GM18520 (cell line): ENCODE measurements around the gene TXLNB.
"Not testable (repeated sequence)": the region's sequence is repeated elsewhere in the genome, so short reads cannot be mapped to it uniquely, and the experiment has no call there.

Source experiments
- ATAC-seq: cut with Tn5 transposase; IDR thresholded peaks from one replicate; pipeline ENCODE4 v1.9.1; 2021; ENCODE audit not compliant: unreplicated experiment

The TXLNB gene

DNA sequence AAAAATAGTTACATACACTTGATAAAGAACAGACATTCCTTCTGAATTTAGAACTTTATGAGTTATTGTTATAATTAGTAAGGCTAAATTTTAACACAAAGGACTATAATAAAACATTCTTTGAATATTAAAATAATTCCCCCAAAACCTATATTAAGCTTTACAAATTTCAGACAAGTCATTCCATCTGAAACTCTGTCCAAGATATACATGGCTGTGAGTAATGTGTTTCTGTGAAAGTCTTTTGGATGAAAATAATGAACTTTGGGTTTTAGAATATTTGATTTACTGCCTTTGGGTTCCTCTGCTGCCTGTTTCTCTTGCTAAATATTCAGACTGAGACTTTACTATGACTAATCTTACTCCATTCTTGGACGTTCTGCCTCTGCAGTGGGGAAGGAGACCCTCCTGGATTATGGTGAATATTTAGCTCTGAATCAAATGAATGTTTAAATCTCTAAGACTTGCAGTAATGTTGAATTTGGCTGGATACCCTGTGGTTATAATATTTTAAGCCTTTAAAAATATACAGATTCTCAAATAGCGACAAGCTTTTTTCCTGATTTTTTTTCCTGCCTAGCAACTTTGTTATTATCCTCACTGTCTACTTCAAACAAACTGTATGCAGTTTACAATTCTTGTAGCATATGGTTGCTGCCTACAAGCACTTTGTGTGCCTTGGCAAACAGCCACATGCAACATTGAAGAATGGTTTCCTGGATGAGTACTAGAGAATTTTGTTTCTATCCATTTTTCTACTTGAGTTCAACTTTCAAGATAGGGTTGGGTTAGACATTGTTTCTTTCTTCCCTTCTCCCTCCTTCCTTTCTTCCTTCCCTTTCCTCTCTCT is 51.4 kb downstream of the TXLNB start:
- no peak for ATAC-seq

- no peak for ATAC-seq
Measured at GRCh38 chr6:139239064-139239463, 52.7 kb downstream of the TXLNB start.

DNA sequence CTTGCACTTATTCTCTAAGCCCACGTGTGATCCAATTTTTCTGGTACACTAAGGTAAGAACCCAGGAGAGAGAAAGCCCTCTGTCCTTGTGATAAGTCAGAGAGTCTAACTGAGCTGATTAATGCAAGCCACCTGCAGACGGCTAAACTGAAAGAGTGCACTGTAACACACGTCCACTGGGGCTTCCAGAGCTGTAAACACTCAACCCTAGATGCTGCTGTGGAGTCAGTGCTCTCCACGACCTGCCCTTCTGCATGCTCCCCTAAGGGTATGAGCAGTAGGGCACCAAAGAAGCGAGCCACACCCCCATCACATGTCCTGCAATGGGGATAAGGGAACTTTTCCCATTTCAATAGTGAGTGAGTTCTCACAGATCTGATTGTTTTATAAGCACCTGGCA is 55.7 kb downstream of the TXLNB start:
- ATAC-seq = no peak

- no peak for ATAC-seq
Measured at GRCh38 chr6:139235661-139236060, 56.1 kb downstream of the TXLNB start.

DNA sequence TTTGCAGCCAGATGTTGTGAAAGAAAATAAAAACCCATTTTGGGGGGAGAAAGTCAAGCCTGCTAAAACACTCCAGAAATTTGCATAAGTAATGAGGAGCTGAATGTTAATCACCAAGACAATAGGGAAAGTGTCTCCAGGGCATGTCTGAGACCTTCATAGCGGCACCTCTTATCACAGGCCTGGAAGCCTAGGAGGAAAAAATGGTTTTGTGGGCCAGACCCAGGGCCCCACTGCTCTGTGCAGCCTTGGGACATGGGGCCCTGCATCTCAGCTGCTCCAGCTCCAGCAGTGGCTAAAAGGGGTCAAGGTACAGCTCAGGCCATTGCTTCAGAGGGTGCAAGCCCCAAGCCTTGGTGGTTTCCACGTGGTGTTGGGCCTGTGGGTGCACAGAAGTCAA is 57.6 kb downstream of the TXLNB start:
- ATAC-seq = not testable (repeated sequence)

DNA sequence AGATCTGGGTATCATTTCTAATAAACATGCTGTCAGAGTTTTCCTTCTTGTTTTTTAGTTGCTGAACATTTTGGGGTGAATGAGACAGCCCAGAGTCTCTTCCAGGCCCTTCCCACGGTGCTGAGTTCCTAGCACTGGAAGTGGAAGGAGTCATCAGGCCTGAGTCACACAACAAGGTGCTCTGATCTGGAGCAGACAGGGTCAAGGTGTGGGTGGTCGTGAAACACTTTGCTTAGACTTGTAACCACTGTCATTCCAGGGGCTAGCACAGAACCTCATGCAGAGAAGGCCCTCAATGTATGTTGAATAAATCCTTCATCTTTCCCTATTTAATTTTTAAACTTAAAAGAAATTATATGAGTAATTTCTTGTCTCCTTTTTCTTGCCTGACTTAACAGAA is 60.6 kb downstream of the TXLNB start:
- no peak for ATAC-seq

- no peak for ATAC-seq
Measured at GRCh38 chr6:139230391-139230840, 61.4 kb downstream of the TXLNB start.

- ATAC-seq = not testable (repeated sequence)
Measured at GRCh38 chr6:139228387-139228786, 63.4 kb downstream of the TXLNB start.

GRCh38 chr6:139219746-139220145 is 72.1 kb downstream of the TXLNB start:
- no peak for ATAC-seq

DNA sequence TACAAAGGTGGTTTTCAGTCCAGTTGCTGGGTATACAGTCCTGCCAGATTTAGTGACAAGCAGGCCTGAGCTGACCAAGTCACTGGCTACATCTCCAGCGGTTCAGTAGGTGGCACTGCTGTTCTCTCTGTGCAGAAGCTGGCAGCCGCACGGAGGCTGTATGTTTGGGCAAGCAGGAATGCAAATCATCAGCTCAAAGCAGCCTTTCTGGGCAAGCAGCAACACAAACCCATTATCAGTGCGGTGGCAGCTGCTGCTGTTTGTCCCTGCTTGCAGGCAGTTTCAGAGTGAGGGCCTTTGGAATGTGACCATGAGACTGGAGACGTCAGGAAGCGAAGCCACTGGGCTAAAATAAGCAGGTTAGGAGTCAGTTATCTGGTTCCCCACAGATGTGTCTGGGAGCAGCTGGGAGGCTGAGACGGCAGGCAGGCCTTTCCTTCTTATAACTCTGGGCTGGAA is 72.5 kb downstream of the TXLNB start:
- peak; percentile 100 for ATAC-seq

- not testable (repeated sequence) for ATAC-seq
Measured at GRCh38 chr6:139212460-139212859, 79.3 kb downstream of the TXLNB start.

DNA sequence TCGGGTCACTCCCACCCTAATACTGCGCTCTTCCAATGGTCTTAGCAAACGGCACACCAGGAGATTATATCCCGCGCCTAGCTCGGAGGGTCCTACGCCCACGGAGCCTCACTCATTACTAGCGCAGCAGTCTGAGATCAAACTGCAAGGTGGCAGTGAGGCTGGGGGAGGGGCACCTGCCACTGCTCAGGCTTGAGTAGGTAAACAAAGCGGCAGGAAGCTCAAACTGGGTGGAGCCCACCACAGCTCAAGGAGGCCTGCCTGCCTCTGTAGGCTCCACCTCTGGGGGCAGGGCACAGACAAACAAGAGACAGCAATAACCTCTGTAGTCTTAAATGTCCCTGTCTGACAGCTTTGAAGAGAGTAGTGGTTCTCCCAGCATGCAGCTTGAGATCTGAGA is 81.0 kb downstream of the TXLNB start:
- not testable (repeated sequence) for ATAC-seq

DNA sequence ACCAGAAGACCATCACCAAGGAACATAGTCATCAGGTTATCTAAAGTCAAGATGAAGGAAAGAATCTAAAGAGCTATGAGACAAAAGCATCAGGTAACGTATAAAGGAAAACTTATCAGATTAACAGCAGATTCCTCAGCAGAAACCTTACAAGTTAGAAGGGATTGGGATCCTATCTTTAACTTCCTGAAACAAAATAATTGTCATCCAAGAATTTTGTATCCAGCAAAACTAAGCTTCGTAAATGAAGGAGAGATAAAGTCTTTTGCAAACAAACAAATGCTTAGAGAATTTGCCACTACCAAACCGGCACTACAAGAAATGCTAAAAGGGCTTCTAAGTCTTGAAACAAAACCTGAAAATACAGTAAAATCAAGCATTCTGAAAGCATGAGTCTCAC is 86.0 kb downstream of the TXLNB start:
- no peak for ATAC-seq

DNA sequence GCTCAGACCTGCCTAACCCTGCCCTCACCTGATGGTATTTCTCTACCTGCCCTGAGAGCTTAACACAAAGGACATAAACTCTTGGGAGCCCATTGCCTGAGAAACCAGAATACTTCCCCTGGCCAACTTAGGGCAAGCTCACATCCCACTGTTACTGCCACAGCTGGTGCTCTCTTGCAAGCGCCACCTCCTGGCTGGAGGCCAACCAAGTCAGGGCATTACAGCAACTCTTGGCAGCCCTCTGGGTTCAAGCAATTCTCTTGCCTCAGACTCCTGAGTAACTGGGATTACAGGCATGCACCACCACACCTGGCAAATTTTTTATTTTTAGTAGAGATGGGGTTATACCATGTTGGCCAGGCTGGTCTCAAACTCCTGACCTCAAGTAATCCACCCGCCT is 86.8 kb downstream of the TXLNB start:
- no peak for ATAC-seq

- no peak for ATAC-seq
Measured at GRCh38 chr6:139201378-139201777, 90.4 kb downstream of the TXLNB start.

DNA sequence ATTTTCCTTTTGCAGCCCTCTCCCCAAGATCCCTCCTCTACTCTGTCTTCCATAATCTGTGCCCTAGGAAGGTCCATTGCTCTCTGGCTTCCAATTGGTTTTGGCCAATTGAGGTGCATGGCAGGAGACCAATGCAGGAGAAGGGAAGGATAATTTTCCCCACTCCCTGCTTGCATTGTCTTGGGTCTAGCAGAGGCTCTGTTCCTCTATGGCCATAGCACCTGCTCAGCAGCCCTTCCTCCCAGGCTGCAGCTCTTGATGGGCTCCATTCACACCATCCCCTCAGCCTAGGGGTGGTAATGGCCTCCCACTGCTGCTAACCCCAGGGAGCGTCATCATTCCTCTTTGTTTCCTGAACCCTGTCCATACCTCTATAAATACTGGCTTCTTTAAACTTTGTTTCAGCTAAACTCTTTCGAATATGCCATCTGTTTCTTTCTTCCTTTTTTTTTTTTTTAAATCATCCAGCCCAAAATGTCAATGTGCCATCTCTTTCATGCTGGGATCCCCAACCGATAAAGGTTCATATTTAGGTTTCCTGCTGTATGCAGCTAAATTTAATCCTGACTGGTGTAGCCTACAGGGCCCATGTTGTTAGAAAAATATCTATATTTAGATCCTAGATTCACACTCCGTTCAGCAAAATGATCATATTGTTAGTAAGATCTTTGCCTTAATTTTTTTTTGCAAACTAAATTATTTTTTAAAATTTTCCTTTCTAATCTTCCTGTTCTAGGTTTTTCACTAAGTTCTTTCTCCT is 93.1 kb downstream of the TXLNB start:
- no peak for ATAC-seq

GRCh38 chr6:139194740-139195139 is 97.1 kb downstream of the TXLNB start:
- ATAC-seq = no peak
